Osteocyte (in vitro differentiated cells): ENCODE results near the gene WDR11. TPM values are rescaled to one million over a fixed set of nuclear protein-coding genes. Genes with fewer than 3 reads are reported as not detected.

Experiments used
- DNase-seq: peaks from one replicate; pipeline ENCODE4 v3.0.0; 2021; ENCODE audit warnings: mixed read lengths; ENCODE audit not compliant: unreplicated experiment; ENCODE audit errors: extremely low spot score
- H3K27ac Mint-ChIP-seq: one replicate; pipeline ENCODE4 v1.8.0; 2021; ENCODE audit warnings: mild to moderate bottlenecking, mixed read lengths; ENCODE audit not compliant: unreplicated experiment
- H3K27me3 Mint-ChIP-seq: one replicate; pipeline ENCODE4 v1.8.0; 2021; ENCODE audit warnings: mixed read lengths; ENCODE audit not compliant: unreplicated experiment
- H3K36me3 Mint-ChIP-seq: one replicate; pipeline ENCODE4 v1.8.0; 2021; ENCODE audit warnings: mixed read lengths; ENCODE audit not compliant: unreplicated experiment
- H3K4me1 Mint-ChIP-seq: one replicate; pipeline ENCODE4 v1.8.0; 2021; ENCODE audit warnings: mixed read lengths; ENCODE audit not compliant: unreplicated experiment
- H3K4me3 Mint-ChIP-seq: one replicate; pipeline ENCODE4 v1.8.0; 2021; ENCODE audit warnings: mild to moderate bottlenecking, moderate library complexity, mixed read lengths; ENCODE audit not compliant: unreplicated experiment
- H3K9me3 Mint-ChIP-seq: one replicate; pipeline ENCODE4 v1.8.0; 2021; ENCODE audit warnings: mixed read lengths; ENCODE audit not compliant: unreplicated experiment
- total RNA-seq: library from RNA; stranded (reverse); gene quantifications from 2 replicates; pipeline ENCODE4 v1.2.1, GENCODE V29; 2021
- TF ChIP-seq, protein P1 (sequence below): fragments of 200-600 bp; sonication (generic); IDR thresholded peaks from 2 replicates; pipeline ENCODE4 v1.5.0; 2021; ENCODE audit warnings: antibody characterized with exemption, mild to moderate bottlenecking, moderate library complexity

Gene WDR11
- total RNA-seq, 1 donor from 2014 or later = 61.8 TPM

DNA sequence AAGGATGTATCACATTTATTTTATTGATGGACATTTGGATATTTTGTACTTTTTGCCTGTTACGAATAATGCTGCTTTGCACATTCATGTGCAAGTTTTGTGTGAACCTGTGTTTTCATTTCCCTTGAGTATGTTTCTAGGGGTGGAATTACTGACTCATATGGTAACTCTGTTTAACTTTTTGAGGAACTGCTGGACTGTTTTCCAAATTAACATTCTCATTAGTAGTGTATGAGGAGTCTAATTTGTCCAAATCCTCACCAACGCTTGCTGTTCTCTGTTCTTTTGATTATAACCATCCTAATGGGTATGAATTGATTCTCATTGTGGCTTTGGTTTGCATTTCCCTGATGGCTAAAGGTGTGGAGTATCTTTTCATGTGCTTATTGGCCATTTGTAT lies 3.2 kb downstream of the WDR11 start:
- peaks cover 8% of the 10 kb centered on the region for H3K9me3 Mint-ChIP-seq
- no peaks in the 10 kb centered on the region for H3K27me3 Mint-ChIP-seq
- H3K27ac Mint-ChIP-seq = no peak overlapping the region
- DNase-seq = no peak
- H3K36me3 Mint-ChIP-seq = peaks cover 23% of the 10 kb centered on the region
- TF ChIP-seq, protein P1, sequence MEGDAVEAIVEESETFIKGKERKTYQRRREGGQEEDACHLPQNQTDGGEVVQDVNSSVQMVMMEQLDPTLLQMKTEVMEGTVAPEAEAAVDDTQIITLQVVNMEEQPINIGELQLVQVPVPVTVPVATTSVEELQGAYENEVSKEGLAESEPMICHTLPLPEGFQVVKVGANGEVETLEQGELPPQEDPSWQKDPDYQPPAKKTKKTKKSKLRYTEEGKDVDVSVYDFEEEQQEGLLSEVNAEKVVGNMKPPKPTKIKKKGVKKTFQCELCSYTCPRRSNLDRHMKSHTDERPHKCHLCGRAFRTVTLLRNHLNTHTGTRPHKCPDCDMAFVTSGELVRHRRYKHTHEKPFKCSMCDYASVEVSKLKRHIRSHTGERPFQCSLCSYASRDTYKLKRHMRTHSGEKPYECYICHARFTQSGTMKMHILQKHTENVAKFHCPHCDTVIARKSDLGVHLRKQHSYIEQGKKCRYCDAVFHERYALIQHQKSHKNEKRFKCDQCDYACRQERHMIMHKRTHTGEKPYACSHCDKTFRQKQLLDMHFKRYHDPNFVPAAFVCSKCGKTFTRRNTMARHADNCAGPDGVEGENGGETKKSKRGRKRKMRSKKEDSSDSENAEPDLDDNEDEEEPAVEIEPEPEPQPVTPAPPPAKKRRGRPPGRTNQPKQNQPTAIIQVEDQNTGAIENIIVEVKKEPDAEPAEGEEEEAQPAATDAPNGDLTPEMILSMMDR = no peak
- H3K4me3 Mint-ChIP-seq = no peak overlapping the region
- H3K4me1 Mint-ChIP-seq = peaks cover 26% of the 10 kb centered on the region

DNA sequence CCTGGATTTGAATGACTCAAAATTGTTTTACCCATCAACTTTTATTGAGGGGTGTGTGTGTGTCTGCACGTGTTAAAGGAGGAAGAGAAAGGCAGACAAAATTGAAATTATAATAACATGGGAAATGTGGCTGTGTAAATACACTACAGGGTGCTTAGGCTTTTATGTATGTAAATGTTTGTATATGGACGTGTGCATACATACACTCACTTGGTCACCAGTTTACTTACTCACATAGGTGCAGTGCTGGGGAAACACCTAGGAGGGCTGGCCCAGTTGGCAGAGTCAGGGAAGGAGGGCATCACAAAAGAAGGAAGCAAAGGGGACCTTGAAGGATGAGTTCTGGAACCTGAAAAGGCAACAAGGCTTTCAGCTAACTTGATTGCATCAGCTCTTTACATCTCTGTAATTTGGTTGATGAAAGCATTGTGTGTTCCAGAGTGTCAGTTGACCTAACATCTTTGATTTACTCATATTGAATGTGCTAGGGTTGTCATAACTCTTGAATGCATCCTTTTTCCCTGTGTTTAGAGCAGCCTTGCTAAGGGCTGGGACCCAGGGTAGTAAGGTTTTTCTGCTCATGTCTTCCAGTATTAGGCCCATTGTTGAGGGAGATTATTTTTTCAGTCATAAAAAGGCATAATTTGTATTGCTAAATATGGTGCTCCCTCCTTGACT lies 10.2 kb downstream of the WDR11 start:
- DNase-seq = no peak
- Mint-ChIP-seq H3K9me3 (no peaks in the 10 kb centered on the region), H3K4me1 (no peaks in the 10 kb centered on the region), H3K36me3 (peaks cover 28% of the 10 kb centered on the region), H3K27ac (no peak overlapping the region), H3K27me3 (no peaks in the 10 kb centered on the region), H3K4me3 (no peak overlapping the region)
- TF ChIP-seq, protein P1 = no peak

DNA sequence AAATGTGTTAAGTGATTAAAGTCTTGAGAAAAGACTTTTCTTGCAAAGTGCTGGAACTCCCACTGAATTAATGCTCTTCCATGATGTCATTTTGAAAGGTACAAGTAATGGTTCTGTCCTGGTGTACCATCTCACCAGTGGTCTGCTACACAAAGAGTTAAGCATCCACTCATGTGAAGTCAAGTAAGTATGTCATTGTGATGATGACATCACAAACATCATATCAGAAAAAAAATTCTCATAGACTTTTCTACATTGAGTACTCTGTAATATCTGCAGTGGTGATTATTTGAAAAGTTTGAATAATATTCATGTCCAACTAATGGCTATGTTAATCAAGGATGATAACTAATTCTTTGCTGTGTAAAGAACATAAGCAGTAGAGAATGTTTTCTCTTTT lies 22.6 kb downstream of the WDR11 start:
- Mint-ChIP-seq H3K27ac (no peak overlapping the region), H3K4me1 (no peaks in the 10 kb centered on the region), H3K9me3 (no peaks in the 10 kb centered on the region), H3K27me3 (no peaks in the 10 kb centered on the region), H3K36me3 (peaks cover 35% of the 10 kb centered on the region), H3K4me3 (no peak overlapping the region)
- no peak for DNase-seq
- TF ChIP-seq, protein P1 = no peak

DNA sequence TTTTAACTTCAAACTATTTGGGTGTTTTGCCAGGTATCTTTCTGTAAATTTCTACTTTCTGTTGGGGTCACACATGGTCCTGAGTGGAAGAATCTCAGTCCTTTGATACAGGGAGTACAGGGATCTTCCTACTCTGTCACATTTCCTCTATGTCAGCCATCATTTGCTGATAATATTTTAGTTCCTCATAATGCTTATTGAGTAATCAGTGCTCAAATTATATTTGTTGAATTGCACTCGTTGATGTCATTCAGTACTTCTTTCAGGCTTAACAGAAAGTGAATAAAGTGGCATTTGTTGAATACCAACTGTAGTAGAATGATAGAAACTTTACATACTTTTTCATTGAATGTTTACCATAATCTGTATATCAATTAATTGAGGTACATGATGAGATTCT lies 31.9 kb downstream of the WDR11 start:
- Mint-ChIP-seq H3K4me1 (peaks cover under 1% of the 10 kb centered on the region), H3K27ac (no peak overlapping the region), H3K9me3 (no peaks in the 10 kb centered on the region), H3K4me3 (no peak overlapping the region), H3K27me3 (no peaks in the 10 kb centered on the region), H3K36me3 (peaks cover 56% of the 10 kb centered on the region)
- no peak for DNase-seq
- TF ChIP-seq, protein P1 = no peak

DNA sequence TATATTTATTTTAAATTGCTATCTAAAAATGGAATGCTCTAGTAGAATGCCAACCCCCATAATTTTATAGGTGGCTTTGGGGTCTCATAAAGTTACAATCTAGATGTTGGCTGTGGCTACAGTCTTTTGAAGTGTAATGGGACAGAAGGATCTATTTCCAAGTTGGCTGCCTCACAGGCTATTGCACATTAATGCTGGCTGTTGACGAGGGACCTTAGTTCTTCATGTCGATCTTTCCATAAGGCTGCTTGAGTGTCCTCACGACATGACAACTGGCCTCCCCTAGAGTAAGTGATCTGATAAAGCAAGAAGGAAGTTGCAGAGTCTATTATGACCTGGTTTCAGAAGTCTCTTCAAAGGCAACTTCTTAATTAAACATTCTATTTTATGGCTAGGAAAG lies 36.3 kb downstream of the WDR11 start:
- Mint-ChIP-seq H3K9me3 (no peaks in the 10 kb centered on the region), H3K4me1 (peaks cover 16% of the 10 kb centered on the region), H3K4me3 (no peak overlapping the region), H3K27me3 (no peaks in the 10 kb centered on the region), H3K36me3 (peaks cover 49% of the 10 kb centered on the region), H3K27ac (no peak overlapping the region)
- TF ChIP-seq, protein P1 = no peak
- no peak for DNase-seq
